Endometrium (tissue), 2 donors: Measurements from ENCODE around the gene MRPL42.
"Not testable (repeated sequence)": the region's sequence is repeated elsewhere in the genome, so short reads cannot be mapped to it uniquely, and the experiment has no call there.

Experiments
- FAIRE-seq: peaks from 2 replicates; lab custom pipeline; 2012; peaks lifted over from hg19 to GRCh38; lab: Jason Lieb, UNC
- donor health status: control.
- donor health status: control.

Gene MRPL42

DNA sequence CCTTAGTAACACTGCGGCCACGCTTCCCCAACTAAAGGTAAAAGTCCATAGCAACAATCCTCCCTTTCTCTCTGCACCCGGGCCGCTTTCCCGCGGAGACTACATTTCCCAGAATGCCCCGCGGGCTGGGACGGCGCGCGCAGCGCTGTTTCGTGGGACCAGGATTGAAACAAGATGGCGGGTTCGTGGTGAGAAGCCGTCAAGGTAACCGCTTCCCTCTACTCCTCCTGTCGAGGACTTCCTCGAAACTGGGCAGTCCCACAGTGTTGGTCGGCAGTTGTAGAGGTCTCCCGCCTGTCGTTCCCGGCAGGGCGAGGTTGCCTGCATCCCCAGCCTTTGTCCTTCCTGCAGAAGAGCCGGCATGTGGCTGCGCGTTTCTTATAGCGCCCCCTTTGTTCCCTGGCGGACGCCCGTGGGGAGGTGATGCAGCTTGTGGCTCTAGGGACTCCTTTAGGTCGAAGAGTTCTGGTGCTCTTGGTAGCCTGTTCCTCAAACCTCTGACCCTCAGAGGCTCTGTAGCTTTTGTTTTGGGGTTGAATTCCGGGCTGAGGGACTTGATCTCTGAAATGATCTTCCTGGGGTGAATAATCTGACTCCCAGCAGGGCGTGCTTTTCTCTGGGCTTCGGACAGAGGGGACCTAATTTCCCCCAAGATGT, at the start of gene MRPL42:
MRPL42 (plus strand) TSS at position 164 of the 657 bp plus-strand sequence. CDS start 1,772 bp downstream, outside the sequence.
- peak; percentile 55 for FAIRE-seq

GRCh38 chr12:93417967-93418480, 49.3 kb upstream of the MRPL42 start:
- no peak for FAIRE-seq

DNA sequence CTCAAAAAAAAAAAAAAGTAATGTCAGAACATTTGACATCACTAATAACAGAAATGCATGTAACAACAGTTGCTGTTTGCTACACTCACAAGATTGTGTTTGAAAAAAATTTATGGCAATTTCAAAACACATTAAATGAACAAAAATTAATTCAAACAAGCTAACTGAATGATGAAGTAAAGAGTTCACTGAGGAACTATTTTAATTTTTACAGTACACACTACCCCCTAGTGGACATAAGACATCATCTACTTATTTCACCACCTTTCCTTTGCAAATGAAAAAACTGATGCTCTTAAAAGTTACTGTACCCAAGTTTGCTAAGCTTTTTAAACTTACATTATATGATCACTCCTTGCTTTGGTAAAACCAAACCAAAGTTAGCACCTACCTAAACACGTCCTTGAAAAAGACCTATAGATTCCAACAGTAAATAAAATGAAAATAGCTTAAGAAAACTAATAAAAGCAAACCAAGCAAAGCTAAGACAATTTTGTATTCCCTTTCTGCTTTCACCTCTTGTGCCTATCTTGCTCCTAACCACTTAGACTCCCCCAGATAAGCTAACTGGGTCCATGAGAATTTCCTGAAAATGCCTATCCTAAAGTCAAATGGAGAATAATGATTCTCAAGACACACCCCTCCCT, 47.8 kb upstream of the MRPL42 start:
- FAIRE-seq: peak; percentile 77

DNA sequence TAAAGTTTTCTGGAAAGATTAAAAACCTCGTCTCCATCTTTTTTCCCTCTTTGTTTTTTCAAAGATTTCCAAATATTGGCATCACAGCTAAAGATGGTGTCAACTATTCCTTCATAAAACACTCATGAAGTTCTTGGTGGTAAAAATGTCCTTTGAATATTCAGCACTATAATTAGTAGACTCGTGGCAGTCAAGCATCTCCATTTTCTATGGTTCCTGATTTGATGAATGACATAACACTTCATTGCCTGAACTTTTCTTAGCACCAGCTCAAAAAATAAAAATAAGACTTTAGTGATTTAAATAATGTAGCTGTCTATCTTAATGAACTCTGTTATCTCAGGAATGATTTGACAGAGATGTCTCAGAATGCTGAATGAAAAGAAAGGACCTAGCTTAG, 45.3 kb upstream of the MRPL42 start:
- no peak for FAIRE-seq

DNA sequence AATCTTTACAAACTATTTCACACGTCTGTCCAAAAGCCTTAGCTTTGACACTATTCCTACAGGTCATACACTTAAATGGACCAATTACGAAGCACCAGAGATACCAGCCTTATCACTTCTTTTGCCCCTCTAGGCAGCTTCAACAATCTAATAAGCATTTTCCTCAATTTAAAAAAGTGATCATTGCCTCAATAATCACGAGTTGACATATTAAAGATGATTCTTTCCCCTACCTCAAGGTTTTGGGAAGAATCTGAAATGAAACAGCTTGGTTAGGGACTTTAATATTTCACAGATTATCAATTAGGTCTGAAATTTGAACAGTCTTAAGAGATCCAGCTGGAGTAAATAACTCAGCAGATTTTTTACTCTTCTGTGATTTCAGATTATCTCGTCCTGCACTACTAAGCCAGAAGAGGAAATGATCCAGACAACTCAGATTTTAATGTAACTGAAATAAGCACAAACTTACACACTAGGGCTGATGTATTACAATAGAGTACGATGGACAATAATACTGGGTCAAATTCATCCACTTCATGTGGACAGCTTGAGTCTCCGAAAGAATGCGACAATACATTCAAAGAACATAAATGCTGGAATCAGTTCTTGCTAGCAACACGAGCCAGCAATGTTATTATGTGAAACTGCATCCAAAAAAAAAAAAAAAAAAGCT, 41.4 kb upstream of the MRPL42 start:
- FAIRE-seq: no peak

DNA sequence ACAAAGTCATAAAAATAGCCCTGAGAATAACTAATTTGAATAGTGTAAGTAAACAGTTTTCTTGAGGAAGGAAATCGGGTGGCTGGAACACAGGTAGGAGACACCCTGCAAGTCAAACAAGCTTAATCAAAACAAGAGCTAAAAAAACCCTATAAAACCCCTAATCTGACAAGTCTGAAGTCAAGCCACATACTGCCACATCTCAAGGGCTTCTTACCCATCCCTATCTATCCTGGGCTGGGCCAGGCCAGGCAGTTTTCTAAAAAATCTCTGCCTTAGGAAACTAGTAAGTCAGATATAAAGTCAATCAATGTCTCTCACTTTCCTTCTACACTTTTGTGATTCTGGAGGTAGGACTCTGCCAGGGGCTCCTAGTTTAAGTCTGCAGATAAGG, 40.9 kb upstream of the MRPL42 start:
- FAIRE-seq: no peak

- no peak for FAIRE-seq
Observed at GRCh38 chr12:93427779-93428564, 39.3 kb upstream of the MRPL42 start.

- FAIRE-seq: no peak
Observed at GRCh38 chr12:93429448-93429847, 37.9 kb upstream of the MRPL42 start.

GRCh38 chr12:93429852-93430251, 37.5 kb upstream of the MRPL42 start:
- FAIRE-seq: no peak

DNA sequence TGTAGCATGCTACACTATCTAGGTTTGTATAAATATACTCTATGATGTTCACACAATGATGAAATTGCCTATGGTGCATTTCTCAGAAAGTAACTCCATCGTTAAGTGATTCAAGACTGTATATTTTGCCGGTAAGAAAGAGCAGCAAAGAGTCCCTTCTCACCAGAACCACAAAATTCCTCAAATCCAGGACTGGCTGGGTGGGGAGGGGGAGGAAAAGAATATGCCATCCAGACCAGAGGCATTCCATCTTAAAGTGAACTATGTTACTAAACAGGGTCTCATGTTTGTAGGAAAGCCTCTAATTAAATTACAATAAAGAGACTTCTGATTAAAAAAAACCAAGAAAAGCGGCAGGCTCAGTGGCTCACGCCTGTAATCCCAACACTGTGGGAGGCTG, 37.0 kb upstream of the MRPL42 start:
- no peak for FAIRE-seq

DNA sequence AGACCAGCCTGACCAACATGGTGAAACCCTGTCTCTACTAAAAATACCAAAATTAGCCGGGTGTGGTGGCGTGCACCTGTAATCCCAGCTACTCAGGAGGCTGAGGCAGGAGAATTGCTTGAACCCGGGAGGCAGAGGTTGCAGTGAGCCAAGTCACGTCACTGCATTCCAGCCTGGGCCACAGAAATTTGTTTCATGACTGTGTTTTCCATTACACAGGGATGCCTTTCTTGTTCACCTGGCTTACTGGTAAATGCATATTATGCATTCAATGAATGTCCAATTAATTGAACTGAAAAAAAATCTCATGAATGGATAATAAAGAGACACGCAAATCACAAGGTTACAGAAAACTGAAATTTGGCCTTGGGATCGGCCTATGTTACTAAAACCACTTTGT, 35.3 kb upstream of the MRPL42 start:
- FAIRE-seq: not testable (repeated sequence)

- FAIRE-seq: peak; percentile 43
Observed at GRCh38 chr12:93434256-93434865, 33.0 kb upstream of the MRPL42 start.

DNA sequence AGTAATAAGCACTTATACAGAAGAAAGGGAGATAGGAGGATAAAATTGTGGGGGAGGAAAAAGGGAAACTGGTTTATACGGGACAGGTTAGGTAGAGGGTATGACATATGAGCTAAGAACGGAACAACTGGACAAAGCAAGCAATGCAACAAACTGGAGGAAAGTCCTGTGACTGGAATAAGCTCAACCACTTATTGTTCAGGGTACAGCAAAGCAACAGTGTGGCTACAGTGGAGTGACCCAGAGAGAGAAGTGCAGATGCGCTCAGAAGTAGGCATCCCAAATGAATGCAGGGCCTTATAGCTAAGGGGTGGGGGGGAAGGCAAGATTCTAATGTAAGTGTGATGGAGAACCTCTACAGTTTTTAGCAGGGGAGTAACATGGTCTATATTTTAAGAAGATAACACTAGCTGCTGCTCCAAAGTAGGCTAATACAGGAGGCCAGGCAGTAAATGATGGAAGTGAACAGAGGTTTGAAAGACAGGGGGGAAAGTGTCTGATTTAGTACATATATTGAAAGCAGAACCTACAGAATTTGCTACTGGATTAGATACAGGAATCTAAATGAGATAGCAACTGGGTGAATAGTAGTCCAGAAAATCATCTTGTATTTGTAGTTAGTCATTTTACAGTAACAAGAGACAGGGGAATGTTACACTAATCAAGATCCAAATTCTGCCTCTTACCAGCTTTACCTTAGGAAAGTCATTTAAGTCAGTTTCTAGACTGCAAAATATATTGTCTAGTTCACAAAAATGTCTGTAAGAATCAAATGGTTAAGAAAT, 28.9 kb upstream of the MRPL42 start:
- FAIRE-seq: no peak

GRCh38 chr12:93440043-93440835, 27.1 kb upstream of the MRPL42 start:
- no peak for FAIRE-seq

DNA sequence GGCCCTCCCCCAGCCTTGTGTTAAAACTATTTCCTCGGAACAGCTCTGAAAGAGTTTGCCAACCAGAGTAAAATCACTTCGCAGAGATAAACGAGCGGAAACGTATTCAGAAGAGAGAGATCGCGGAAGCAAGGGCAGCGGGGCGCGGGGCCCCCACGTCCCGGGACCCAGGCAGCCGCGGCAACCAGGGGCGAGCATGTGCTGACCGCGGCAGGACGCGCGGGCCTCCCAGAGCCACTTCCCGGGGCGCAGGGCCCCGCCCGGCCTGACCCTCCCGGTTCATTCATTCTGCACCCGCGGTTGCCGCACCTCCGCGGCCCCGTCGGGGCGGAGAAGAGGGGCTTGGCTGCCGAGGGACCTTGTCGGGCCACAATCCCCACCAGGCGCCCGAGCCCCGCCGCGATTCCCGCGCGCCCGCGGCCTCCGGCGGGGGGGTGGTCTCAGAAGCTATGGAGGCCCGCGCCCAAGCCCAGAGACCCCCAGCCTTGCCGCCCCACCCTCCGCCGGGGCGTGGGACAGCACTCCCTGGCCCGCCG, 26.2 kb upstream of the MRPL42 start:
- no peak for FAIRE-seq

GRCh38 chr12:93441617-93442410, 25.5 kb upstream of the MRPL42 start, which contains the start of gene UBE2N:
Gene UBE2N (minus strand): TSS chr12:93441947. CDS start chr12:93441884, 63 bp downstream.
- no peak for FAIRE-seq

GRCh38 chr12:93442411-93443340, 24.6 kb upstream of the MRPL42 start:
- FAIRE-seq: no peak

DNA sequence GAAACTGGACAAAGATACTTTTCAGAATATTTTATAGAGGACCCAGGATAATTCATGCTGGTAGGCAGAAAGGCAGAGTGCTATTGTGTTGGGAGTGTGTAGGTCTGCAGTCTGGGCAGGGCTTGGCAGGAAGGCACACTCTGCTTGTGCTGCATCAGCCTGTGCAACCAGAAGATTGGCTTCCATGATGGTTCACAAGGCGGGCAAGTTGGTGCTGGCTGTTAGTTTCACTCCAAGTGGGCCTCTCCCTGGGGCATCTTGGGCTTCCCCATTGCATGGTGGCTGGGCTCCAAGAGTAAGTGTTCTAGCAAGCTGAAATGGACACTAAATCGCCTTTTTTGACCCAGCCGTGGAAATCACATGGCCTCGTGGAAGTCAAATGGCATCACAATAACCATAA, 23.7 kb upstream of the MRPL42 start:
- FAIRE-seq: no peak
